GM18909 (cell line): Measurements from ENCODE around the gene RPGRIP1L.

Experiments
- ATAC-seq: cut with Tn5 transposase; IDR thresholded peaks from one replicate; pipeline ENCODE4 v1.9.1; 2021; ENCODE audit warnings: mild to moderate bottlenecking; ENCODE audit not compliant: unreplicated experiment, poor library complexity

The RPGRIP1L gene

DNA sequence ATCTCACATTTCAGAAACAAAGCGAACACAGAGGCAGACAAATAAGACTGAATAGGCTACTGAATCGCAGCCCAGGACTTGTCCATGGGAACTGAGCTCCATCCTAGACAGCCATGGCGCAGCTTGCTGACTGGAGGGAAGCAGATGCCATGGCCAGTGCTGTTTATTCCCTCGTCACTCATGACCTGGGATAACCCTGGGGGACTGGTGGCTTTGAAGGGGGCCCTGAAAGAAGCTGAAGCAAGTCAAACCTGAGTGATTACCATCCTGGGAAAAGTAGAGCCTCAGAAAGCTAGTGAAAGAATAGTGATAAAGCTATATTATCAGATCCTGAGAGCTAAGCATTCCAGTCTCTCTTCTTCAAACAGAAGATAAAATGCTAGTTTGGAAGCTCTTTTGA, 94.1 kb downstream of the RPGRIP1L start:
- no peak for ATAC-seq

DNA sequence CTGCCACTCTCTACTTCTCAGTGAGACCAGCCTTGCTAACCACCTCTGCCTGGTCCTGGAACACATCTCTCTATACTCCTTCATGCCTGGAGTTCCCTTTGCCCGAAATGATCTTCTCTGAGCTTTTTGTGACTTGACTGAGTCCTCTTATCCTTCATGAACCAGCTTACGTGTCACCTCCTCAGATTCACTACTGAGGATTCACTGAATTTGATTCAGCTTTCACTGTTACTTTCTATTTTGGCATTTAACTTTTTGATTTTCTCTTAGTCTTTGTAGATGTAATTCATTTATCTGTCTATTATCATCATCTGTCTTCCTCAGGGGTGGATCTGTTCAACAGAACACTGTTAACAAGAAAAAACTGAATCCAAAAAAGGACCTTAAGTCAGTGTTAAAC, 95.6 kb downstream of the RPGRIP1L start:
- no peak for ATAC-seq

DNA sequence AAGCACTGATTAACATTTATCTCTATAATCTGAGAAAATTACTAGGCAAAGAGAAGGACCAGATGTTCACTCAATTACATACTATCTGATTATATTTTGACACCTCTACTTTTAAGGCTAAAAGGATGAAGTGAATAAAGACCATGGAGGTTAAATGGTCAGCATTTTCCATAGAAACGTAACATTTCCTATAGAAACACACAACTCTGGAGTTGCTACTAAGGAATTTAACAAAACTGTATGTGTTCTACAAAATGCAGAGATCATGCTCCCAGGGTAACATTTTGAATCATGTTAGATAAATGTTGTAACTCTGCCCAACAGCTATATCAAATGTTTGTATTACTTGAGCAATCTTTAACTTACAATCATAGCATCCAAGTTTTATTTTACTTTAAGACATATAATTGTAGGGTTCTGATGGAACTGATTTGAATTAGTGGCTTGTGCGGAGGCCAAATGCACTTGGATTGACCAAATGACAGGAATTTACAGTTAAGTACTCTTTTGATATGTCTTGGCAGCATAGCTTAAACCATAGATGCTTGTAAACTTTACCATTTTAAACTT, 97.7 kb downstream of the RPGRIP1L start:
- no peak for ATAC-seq

DNA sequence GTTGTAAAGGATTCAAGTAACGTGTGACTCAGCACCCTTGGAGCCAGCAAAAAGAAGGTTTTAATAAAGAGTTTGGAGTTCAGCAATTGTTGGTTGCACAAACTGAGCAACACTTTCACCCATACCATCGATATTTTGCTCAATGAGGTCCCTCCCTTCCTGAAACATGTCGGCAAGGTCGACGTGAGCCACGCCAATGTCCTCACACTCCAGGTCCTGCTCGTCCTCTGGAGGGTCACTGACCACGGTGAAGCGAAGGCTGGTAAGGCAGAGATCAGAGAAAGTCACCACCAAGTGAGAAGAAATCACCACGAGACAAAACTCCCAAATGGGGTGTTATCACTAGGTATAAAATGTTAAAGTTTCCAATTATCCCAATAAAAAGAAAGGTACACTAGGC, 98.3 kb downstream of the RPGRIP1L start:
- no peak for ATAC-seq

DNA sequence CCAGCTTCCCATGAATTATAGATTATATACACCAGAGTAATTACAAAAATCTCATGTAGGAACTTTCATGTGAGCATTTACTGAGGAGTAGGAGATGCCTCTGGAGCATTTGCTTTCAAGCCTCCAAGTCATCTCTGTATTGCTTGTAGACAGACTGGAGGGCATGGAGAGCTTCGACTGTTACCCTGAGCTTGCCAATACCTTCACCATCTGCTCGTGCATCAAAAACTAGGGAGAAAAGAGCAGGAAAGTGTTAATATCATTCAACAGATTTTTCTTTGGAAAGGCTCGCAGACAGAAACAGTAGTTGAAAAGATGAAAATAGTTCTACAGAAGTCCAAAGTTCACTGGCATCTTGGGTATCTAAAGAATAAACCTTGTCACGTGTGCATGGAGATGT, 101.7 kb downstream of the RPGRIP1L start:
- no peak for ATAC-seq

DNA sequence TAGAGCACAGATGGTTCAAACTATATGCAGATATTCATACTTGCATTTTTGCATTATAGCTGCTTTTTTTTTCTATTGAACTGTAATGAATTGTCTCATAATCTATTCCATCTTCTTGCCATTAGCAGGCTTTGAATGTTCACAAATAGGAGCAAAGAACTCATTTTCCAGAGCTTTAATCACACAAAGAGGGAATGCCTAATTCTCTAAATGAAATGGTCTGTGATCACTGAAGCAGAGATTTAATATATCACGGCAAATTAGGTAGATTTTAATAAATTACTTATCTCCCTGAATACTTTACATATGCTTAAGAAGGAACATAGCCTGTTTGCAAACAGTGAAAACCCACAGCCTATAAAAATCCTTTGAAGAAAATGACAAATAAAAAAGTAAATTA, 103.0 kb downstream of the RPGRIP1L start:
- no peak for ATAC-seq

DNA sequence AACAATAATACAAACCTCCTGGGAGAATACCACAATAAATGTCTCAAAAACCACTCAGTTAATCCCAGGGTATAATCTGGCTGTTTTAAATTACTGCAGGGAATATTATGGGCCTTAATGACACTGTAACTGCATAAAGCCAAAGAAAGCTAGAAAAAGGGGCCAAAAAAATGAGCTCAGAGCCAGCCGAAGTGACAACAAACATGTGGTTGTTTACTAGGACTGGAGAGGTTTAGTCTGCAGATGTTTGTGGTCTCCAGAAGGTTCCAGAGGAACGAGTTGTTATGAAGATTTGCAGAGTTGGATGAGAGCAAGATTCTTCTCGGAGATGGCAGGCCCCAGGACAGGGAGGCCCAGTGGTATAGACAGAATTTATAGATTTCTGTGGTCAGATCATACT, 103.5 kb downstream of the RPGRIP1L start:
- no peak for ATAC-seq

DNA sequence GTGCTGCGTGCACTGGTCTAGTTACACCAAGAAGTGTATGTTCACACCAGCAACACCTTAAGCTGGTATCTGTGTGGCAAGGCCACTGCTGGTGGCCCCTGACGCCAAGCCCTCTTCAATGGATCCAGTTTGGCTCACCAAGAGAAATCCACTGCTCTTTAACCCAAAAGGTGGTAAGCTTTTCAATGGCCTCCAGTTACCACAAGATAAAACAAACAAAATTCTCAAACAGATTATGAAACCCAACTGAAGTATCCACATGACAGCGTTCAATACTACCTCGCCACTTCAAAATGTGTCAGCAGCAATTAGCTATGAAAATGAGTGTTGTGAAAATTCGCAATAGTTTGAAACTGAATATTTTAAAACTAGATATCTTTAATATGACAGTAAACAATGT, 104.1 kb downstream of the RPGRIP1L start:
- ATAC-seq = no peak

DNA sequence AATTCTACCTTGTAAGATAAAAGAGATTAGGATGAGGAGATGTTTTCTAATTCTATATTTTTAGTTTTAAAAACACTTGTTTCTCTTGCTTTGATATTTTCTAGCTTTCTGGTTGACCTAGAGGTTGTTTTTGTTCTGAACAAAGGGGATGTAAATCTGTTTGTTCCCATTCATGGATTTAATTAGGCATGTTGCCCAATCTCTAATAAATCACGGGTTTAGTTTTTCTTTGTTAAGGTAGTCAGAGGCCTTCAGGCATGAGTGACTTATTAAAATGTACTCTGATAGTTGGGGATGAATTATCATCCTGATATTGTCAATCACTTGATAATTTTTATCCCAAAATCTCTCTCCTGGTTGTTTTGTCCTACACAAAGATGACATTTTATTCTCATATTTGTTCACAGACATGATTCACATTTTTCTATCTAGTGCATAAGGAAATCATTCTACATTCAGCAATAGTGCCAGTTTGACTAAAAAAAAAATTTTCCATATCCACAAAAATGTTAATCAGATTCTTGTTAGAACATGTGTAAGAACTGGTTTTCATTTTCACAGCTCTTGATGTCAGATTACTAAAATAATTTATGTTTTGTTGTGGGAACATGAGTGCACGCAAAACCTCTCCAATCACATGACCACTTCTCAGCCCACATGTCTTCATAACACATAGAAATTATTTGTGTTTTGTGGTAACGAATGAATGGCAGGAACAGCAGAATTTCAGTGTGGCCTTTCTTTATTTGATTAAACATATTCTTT, 105.0 kb downstream of the RPGRIP1L start:
- ATAC-seq = no peak

DNA sequence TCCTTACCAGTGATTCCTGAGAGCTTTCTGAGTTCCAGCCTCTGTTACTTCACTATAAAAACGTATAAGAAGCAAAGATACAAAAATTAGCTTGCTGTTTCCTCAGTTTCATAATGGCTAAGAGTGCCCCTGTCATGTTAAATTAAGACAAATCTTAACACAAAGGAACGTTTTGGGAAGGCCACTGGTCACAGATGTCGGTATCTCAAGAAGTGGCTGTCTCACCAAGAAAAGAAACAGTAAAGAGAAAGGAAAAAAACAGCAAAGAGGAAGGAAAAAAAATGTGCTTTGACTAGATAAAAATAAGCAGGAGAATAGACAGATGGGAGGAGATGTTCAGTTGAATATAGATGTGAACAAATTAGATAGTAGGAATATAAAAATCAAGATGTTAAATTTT, 105.9 kb downstream of the RPGRIP1L start:
- no peak for ATAC-seq

DNA sequence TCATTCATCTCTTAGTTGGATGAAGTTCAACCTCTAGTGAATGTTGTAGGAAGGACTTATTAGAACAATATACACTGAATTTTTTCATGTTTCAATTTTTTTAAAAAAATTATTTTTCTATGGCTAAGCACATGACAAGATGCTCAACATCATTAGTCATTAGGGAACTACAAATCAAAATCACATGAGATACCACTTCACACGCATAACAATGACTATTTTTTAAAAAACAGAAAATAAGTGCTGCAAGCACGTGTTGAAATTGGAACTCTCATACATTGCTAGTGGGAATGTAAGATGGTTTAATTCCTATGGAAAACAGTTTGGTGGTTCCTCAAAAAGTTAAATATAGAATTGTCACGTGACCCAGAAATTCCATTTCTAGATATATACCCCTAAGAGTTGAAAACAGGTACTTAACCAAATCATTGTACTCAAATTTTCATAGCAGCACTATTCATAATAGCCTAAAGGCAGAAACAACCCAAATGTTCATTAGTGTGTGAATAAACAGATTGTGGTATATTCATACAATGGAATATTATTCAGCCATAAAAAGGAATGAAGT, 115.5 kb downstream of the RPGRIP1L start:
- ATAC-seq = no peak

DNA sequence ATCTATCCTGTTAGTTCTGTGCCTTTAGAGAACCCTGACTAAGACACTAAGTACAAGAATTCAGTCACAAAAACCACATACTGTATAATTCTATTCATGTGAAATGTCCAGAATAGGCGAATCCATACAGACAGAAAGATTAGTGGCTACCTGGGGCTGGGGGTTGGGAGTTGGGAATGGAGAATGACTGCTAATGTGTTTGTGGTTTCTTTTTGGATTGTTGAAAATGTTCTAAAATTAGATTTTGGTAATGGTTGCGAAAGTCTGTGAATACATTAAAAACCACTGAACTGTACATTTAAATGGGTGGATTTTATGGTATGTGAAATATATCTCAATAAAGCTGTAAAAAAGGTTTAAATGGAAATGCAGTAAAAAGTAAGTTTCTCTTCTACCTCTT, 120.3 kb downstream of the RPGRIP1L start:
- no peak for ATAC-seq

DNA sequence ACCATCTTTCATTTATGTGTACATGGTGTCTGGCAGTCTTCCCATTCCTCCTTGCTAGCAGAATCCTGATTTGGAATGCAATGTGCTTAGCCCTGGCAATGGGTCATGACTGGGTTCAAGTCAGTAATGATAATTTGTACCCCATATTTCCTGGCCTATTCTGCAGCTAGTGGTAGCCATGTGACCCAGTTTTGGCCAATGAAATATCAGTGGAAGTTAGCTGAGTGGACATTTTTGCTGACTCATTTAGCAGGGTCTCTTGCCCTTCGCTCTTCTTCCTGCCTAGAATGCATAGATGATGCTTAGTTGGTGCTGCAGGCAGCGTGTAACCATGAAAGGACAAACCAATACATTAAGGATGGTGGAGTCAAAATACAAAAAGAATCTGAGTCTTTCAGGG, 121.9 kb downstream of the RPGRIP1L start:
- no peak for ATAC-seq

DNA sequence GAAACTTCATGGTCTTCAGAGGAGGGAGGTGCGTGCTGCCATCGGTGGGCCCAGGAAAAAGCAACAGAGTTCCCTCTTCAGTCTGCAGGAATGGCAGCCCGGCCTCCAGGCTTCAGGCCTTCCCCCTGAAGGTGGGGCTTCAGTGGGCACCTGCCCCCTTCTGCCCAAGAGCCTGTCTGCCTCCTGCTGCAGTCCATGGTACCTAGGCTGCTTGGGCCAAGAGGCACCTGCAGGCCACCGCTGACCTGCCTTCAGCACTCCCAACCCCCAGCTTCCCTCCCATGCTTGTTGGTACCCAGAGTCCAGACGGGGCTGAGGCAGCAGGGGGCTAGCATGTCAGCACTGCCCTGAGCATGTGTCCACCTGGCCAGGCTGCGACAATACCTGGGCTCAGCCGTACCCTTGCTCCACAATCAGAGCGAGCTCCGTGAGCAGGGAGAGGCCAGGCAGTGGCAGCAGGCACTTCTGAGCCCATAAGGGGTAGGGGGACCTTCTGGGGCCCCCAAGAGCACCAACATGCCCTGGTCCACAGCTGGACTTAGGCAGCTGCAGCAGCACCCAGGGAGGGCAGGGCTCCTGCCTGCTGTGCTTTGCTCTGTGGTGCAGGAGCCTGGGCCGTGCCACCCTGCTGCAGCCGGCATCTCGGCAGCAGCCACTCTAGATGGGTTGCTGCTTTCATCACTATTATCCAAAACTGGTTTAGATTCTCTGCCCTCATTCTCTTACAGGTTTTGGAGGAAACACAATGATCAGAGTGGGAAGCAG, 123.4 kb downstream of the RPGRIP1L start:
- no peak for ATAC-seq

DNA sequence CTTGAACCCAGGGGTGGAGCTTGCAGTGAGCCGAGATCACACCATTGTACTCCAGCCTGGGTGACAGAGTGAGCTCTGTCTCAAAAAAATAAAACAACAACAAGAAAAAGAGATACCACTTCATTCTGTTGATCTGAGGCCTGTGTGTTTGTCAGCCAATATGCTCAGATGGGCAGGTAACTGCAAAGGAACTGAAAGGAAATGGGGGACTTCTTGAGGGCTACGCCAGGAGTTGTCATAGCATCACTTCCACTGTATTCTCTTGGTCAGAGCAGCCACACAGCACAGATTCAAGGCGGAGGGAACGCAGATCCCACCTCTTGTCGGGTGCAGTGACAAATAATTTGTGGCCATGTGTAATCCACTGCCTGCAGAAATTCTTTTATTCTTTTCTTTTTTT, 126.8 kb downstream of the RPGRIP1L start:
- no peak for ATAC-seq

DNA sequence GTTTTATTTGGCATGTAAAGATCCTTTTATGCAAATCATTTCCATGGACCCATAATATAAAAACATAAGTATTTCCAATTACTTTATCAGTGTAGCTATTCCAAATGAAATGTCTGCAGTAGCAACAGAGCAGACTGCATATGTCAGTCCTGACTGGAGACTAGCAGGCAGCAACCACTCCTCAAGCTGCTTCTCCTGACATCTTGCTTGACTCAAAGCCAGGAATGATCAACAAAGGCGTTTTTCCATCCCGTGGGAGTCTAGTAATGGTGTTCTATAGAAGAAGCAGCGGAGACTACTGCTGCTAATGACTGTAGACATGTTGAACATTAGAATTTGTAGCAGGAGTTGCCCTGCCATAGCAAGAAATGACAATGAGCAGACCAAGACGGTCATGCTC, 127.4 kb downstream of the RPGRIP1L start:
- no peak for ATAC-seq

DNA sequence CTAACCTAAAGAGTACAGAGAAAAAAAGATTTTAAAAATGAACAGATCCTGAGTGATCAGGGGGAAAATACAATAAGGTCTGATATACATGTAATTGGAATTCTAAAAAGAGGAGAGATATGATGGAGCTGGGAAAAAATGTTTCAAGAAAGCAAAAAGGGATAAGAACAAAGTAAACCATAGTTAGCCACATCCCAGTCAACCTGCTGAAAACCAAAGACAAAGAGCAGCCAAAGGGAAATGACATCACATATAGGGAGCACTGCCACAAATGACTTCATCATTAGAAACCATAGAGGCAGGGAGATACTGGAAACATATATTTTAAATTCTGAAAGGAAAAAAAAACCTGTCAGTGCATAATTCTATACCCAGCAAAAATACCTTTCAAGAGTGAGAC, 131.9 kb downstream of the RPGRIP1L start:
- ATAC-seq = no peak

DNA sequence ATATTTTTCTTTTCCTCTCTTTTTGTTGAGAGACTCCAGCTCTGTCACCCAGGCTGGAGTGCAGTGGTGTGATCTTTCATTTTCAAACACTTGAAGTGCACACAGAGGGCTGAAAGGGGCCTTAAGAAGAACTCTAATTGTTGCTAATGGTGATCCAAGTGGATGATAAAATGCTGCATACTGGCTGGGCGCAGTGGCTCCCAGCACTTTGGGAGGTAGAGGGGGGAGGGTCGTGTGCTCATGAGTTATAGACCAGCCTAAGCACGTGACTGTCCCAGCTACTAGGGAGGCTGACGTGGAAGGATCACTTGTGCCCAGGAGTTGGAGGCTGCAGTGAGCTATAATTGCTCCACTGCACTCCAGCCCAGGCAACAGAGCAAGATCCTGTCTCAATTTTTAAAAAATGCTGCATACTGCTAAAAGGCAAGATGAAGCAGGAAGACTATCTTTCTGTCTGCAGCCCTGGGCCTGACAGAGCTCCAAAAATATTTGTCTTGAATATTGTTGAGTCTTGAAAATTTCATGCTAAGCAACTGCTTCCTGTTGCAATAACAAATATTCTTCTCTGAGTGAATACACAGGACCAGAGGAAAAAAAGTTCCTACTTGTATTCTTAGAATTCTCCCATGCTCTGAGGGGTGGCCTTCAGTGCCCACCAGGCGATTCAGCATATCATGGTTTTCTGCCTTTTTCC, 137.0 kb downstream of the RPGRIP1L start:
- ATAC-seq = no peak

DNA sequence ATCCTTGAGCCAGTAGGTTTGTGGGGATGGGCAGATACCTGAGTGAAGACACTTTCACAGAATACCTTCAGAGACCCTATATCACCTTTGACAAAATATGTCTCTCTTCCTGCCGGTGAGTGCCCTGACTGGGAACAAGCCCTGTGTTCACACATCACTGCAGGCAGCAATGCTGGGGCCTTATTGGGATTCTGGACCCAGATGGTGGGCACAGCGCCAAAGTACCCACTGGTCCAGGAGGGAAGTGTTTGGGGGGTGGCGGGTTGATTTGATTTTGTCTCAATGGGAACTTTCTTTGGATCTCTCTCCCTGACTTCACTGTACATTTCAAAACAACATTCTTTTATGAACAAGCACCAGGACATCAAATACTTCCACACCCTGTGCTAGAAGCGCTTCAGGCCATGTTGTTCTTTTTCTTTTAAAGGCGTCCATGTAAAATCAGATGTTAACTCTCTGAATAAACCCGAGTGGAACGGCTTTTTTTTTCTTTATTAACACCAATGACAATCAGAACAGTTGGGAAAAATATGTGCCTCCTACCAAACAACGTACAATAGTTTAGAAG, 138.3 kb downstream of the RPGRIP1L start:
- no peak for ATAC-seq

DNA sequence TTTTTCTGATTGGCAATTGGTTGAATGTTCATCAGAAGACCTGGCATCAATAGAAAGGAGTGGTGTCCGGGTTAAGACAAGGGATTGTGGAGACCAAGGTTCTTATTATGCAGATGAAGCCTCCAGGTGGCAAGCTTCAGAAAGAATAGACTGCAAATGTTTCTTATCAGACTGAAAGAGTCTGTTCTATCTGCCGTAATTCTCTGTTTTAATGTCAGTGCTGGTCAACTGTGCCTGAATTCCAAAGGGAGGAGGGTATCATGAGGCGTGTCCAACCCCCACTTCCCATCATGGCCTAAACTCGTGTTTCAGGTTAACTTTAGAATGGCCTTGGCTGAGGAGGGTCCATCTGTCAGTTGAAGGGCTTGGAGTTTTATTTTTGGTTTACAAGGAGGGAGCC, 140.2 kb downstream of the RPGRIP1L start:
- ATAC-seq = no peak
